Fibroblast of gingiva (primary cell): ENCODE data around the gene ASTN2.

Source experiments
- DNase-seq: peaks from one replicate; pipeline ENCODE4 v3.0.0-alpha.2; 2011; ENCODE audit warnings: low read depth

Gene ASTN2

DNA sequence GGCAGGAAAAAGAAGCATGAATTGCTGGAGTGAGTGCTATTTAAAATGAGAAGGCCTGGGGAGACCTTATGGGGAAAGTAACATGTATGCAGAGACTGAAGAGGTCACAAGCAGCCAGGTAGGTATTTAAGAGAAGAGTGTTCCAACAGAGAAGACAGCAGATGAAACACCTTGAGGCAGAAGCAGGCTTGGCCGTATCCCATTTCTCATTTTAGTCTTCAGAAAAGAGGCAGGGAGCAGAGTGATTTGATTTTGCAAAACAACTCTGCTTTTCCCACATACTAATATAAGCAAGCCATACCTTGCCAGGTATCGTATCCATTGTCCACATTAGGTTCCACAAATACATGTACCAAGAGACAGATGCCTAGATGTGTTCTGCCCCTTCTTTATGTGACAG lies 244.3 kb downstream of the ASTN2 start:
- no peak for DNase-seq

DNA sequence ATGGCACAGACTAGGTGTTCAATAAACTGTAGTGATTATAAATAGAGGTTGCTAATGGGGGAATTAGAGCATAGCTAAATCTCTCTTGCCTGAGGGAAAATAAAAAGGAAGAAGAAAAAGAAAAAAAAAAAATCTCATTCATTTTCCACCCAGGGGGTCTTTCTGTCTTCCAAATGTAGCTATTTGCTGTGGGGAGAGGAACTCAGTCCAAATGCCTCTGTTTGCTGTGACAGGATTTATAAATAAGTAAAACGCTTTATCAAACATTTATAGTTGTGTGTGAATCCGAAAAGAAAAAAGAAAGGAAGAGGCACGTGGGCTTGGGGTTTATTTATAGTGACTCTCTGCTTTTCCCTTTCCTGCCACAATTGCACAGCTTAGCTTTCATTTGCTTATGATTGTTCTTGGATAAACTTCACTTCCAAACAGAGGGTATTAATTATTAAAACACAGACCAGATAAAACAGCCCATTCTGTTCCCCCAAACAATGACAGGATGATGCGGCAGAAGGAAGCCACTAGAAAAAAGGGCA lies 245.7 kb downstream of the ASTN2 start:
- no peak for DNase-seq

DNA sequence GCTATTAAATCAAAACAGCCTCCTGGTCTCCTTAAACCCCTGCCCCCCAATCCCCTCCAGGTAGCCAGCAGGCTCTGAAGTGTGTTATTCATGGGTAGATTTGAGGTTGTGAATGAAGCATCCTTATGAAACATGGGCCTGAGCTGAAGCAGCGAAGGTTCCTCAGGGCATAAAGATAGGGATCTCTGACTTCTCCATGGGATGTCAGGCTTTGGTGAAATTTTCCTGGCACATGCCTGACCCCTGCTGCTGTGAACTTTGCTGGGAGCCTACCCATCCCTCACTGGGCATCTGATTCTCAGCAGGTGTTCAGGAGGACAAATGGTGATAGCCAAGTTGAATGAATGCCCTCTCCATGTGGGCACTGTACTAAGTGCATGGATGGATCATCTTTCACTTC lies 250.3 kb downstream of the ASTN2 start:
- DNase-seq, result no peak

DNA sequence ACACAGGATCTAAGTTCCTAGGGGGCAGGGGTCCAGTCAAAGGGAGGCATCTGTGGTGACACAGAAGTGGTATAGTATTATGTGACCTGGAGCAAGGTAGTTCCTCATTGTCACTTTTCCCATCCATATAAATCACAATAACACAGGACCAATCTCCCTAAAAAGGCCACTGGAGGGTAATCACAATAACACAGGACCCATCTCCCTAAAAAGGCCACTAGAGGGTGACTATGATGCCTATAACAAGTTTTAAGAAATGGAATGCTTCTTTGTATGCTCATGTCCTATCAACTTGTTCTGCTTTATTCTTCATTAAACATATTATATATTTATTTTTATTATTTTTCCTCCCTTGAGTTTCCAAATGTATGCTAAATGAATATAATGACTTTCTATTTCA lies 254.6 kb downstream of the ASTN2 start:
- DNase-seq, result no peak

DNA sequence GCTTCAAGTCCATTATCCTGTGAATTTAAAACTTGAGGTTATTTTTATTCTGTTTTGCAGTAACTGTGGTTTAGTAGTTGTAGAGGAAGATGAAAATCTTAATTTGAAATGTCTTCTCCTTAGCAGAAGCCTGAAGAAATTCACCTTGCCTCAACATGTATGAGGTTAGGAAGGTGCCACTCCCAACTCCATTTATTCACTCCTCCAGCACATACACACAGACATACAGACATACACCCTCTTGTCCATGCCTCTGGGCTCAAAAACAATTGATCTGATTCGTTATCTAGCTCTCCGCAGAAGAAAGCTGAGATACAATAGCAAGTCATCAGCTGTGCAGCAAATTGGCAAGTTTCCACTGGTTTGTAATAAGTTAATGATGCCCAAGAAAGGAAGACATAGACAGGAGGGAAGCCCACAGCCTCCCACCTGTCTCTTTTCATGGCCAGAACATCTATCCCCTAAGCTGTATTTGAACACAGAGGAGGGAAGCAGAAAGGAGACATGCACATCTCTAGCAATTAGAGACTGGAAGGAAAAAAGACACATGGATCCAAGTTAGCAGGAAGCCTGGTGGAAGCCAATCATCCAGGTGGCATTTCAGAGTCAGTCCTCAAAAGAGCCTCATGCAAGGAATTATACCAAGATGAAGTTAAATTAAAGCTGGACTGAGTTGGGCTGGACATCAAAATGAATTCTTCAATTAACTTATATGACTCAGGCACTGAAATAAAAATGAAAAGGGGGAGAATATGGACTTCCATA lies 257.9 kb downstream of the ASTN2 start:
- DNase-seq, result no peak

DNA sequence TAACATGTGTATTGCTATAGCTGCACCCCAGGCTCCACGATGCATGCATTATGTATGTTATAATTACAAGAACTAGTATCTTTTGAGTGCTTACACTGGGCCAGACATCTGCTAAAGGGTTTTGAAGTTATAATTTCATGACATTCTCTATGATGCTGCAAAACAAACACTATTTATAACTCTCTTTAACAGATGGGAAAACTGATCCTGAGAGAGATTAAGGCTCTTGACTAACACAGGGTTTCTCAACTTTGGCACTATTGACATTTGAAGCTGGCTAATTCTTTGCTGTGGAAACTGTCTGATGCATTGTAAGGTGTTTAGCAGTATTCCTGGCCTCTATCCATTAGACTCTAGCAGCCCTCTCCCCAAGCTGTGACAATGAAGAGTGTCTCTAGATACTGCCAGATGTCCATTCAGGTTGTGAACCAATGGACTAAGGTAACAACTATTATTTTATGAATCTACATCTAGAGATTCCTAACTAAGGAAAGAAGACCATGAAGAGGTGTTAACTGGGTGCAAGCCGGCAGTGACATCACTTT lies 258.6 kb downstream of the ASTN2 start:
- no peak for DNase-seq

DNA sequence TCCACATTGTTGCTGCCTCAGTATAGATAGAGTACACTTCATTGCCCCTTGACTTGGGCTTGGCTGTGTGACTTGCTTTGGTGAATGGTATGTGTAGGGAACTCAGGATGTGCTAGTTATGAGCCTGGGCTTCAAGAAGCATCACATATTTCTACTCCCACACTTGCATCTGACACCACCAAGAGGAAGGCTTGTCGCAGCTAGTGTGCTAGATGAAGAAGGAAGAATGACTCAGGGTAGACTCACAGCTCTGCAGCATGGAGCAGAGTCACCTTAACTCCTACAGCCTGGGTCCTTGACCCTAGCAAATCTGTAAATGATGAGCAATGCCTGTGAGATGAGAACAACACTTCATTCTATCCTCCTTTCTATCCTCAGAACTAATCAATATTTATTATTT lies 261.8 kb downstream of the ASTN2 start:
- DNase-seq, result no peak

DNA sequence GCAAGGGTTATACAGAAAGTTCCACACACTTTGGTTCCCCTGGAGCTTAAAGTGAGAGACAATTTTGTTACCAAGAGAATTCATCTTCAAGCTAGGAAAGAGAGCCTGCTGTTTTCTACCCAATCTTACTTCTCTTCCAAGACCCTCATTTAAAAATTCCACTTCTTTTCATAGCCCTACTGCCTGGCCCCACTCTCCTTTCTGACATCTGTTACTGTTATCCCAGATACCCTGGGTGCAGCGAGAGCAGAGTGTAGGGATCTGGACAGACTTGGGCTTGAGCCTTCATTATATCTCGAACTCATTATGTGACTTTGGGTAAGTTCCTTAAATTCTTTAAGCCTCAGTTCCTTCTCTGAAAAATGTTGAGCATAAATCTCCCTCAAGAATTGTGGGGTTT lies 263.1 kb downstream of the ASTN2 start:
- no peak for DNase-seq

DNA sequence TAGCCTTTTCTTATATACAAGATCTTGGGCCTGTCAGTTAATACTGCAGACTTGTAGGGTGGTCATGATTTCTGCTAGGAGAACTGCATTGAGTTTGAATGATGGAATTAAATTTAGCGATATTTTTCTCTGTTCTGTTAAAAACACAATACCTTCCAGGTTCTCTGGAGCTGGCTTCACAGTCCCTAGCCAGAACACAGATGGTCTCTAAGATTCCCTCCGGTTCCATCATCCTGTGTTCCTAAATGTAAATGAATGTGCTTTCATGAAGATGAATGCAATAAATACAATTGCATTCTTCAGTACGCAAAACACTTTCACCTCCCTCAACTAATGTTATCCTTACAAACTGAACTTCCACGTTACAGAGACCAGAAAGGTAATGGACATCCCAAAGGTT lies 264.9 kb downstream of the ASTN2 start:
- DNase-seq, result no peak

DNA sequence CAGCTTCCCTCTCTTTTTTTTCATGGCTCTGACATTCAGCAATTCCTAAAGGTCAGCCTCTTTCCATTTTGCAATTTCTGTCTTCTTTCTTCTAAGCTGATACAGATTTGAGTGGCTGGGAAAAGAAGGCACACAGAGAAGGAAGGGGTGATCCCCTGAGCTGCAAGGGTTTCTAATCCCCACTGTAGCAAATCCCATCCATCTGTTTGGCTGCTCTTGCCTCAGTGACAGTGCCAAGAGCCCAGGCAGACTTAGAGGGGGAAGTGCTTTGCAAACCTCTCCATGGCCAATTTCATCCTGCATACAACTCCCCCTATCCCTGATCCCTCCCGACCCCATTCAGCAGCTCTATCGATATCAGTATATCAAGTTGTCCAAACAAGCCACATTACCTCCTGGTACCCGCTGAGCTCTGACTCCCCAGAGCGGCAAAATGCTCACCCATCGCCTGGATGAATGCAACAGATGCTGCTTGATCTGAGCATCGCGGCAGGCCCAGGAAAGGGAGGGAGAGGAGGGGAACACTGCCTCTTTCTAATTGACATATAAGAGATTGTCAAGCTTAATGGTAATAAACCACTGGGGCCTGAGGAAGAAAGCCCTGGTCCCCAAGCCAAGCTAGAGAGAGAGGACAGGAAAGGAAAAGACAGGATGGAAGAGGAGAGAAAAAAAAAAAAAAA lies 268.9 kb downstream of the ASTN2 start:
- no peak for DNase-seq

DNA sequence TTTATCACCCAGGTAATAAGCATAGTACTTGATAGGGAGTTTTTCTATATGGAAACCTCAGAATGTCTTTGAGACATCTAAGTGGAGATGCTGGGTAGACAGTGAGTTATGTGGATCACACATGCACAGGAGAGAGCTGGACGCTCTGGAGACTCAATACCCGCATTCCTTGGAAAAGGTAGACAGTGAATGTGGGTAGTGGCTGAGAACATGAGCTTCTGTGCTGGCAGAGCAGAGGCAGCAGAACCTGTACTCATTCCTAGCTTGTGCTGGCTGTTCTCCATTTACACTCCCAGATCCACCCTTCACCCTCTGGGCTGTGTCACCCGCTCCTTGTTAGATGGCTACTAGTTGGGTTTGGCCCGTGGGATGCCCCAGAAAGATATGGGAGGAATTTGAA lies 269.8 kb downstream of the ASTN2 start:
- DNase-seq, result no peak

DNA sequence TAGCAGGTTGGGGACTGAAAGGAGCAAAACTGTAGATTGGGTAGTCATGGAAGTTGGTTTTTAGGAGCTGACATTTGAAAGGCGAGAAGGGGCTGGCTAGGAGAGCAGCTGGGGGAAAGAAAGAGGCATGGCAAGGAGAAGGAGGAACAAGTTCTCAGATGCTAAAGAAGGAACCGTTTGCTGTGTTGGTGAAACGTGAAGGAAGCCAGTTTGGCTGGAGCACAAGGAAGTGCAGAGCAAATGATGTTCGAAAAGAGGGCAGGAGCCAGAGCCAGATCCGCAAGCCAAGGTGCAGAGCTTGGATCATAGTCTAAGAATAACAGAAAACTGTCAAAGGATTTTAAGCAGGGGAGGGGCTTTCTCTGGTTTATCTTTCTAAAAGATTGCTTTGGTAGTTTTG lies 276.6 kb downstream of the ASTN2 start:
- DNase-seq, result no peak

DNA sequence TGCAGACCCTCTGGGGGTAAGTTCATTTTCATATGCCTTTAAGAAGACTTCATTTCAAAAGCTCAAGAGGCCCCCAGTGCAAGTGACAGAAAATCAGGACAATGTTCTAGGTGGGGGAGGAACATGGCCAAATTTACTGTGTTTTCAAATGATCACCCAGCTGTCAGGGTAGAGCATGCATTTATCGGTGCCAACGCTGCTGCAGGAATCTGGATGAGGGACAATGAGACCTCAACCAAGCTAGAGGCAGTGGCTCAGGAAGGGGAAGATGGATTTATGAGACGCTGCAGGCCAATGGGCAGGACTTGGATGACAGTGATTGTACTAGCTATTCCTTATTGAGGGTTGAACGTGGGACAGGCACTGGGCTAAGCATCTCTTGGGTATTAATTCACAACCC lies 278.4 kb downstream of the ASTN2 start:
- no peak for DNase-seq

DNA sequence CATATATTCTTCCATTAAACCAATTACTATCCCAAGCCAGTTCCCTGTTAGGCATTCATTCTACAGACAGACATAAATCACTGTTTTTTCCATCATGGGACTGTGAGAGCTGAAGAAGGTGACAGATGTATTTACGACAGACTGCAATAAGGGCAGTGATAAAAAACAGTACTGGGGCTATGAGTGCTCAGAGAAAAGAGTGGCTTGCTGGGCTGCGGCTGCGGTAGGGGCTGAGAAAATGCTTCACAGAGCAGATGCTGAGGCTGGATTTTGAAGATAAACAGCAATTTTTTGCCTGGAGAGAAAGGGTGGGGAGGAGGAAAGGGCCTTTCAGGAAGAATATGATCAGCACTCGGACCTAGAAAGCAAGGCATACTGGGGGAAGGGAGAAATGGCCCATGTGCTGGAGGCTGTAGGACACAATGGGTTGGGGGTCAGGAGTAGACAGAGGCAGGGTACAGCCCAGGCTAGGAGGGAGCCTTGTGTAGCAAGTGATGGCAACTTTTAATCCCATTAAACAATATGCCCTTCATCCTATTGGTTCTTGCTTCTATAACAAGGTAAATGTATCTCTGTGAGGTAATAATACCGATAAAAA lies 279.3 kb downstream of the ASTN2 start:
- DNase-seq, result no peak

DNA sequence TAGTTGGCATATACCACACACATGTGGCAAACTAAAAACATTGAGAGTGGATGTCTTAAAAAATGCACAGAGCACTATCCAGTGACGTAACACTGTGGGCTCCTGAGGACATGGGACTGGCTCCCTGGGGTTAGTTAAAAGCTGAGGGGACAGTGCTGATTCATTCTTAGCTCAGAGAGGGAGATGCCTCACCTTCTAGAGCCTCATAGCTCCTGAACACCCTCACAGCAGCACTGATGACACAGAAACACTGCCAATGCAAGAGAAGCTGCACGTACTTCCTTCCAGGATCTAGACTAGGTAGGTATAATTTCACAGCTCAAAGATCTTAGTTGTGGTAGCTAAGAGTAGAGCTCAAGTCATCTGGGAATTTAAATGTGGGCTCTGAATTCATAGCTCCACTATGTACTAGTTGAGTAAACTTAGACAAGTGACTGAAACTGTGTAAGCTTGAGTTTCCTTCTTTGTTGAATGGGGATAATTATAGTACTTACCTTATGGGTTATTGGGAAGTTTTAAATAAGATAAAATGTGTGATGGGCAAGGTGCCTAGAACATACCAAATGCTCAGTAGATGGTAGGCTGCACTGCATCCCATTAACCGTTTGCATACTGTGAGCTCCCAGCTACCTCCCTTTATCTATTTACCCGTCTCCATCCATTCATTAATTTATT lies 279.9 kb downstream of the ASTN2 start:
- DNase-seq, result no peak

DNA sequence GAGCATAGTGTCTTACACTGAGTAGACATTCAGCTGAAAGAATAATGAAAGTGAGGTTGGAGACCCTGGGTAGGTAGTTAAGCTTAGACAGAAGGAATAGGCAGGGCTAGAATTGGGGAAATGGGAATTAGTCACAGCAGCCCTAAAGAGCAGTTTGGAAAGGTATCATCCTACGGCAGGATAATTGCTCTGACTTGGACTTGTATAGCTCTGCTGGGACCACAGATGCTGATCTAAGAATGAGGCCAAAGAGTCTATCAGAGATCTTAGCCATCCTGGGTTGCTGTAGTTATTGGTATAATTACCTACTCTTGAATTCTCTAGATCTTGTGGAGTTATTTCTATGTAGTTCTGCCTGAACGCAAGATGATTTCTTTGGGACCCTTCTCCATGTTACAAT lies 288.0 kb downstream of the ASTN2 start:
- DNase-seq, result no peak

DNA sequence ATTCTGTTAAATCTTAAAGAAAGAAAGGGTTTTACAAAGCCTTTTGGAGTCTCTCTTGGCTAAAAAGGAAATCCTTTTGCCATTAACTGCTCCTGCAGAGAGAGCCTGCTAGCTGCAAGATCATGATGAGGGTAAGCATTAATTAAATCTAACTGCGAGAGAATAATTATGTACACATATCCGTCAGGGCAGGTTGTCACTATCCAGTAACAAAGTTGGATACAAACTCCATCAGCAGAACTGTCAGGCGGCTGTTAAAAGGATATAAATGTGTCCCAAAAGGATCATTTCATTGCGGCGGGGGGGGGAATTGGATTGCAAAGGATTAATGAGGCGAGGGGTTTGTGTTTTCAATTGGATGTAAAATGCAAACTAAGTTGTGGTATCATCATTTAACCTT lies 289.3 kb downstream of the ASTN2 start:
- DNase-seq, result no peak

DNA sequence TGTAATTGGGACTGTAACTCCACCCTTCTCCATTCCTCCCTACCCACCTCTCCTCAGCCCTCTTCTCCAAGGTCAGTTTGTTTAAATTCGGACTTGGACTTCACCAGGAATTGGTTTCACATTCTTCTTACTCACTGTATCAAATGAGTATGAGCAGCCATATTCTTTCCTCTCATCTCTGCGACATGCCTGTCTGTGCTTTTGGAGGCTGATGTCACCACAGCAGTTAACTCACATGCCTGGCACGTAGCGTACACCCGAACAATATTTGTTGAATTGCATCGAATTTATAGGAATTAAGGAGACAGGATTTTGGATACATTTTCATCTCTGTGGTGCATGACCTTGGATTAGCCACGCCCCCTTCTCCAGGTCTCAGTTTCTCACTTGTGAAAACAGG lies 291.1 kb downstream of the ASTN2 start:
- DNase-seq, result no peak

DNA sequence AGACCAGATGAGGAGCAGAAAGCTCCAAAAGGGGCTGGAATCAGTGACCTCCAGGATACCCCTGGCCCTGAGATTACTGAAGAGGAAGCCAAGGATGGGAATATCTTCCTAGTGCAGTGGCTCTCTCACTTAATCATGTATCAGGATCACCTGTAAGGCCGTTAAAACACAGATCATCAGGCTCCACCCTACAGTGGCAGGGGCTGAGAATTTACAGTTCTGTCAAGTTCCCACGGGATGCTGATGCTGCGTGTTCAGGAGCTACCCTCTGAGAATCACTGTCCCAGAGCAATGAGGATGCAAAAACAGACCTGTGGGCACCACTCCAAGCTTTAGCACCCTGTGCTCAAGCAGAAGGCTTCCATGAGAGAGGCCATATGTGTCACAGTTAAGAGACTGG lies 291.9 kb downstream of the ASTN2 start:
- no peak for DNase-seq

DNA sequence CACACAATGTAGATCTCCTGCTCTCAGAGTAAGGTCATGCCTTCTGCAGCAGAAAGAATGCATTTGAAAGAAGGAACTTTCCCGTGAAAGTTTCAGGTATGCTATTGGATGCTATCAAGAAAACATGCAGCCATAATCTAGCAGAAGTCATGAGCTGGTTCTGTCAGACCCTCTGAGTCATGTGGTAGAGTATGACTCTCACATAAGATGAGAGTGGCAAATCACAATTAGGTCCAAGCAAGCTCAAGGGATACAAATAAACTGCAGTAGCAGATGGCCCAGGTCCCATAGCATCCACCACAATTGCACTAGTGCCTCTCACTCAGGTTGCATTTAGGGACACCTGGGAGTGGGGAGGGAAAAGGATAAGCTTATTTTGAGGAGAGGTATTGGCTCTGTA lies 292.8 kb downstream of the ASTN2 start:
- DNase-seq, result no peak

DNA sequence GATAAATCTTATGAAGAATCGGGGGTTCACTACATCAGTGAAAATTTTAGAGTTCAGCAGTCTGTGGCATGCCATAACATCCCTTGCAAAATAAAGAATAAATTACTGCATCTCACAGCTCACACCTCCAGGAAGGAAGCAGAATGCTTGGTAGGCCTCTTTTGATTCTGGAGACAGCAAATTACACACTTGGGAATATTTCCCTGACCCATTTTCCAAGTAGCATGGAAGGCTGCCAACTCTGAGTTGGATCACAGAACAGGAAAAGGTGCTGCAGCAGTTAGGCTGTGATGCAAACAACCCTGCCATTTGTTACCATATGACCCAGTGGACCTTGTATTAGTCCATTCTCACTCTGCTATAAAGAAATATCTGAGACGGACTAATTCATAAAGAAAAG lies 293.5 kb downstream of the ASTN2 start:
- DNase-seq, result no peak

DNA sequence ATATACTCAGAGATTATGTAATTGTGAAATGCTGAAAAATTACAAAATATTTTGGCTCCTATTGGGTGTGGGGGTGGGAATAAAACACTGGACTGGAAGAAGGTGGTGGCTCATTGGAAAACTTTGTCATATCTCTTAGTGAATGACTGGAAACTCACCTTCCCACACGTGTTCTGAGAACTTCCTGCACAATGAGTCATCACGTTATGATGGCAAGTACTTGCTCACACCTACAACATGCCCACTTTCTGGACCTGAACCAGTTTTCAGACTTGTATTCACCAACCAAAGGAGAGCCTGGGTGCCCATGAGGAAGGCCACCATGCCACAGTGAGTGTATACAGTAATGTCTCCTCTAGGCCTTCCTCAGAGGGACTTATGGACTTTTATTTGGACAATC lies 294.8 kb downstream of the ASTN2 start:
- DNase-seq, result no peak

DNA sequence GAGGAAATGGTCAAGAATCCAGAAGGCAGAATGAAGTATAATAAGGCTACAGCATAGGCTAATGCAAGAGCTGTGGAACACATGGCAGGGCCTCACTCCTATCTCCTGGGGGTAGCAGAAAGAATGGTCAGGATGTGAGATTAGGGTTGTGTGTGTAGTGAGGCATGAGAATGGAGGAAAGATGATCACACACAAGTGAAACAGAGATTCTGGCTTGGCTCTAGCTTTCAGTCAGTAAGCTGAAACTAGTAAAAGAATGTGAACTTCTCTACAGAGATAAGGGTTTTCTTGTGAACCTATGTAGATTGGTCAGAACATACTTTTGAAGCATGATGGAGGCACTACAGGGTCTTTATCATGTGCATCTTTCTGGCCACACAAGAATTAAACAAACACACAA lies 298.8 kb downstream of the ASTN2 start:
- no peak for DNase-seq
